ENCODE measurements around the gene PHB1.

GRCh38 chr17:49461580-49461979 lies 46.9 kb upstream of the PHB1 start:
- no peak for TF ChIP-seq POLR2A (IDR thresholded peaks at IDR 0.05)
- TF ChIP-seq CTCF (IDR thresholded peaks at IDR 0.05), result no peak
- no peak for TF ChIP-seq EP300 (IDR thresholded peaks at IDR 0.05)
- TF ChIP-seq POLR2AphosphoS5 (IDR thresholded peaks at IDR 0.05), result no peak
